ENCODE measurements around the gene TMEM150C.

GRCh38 chr4:82508806-82509428 is 52.9 kb downstream of the TMEM150C start:
- no peak for TF ChIP-seq POLR2A (IDR thresholded peaks at IDR 0.05)
- no peak for TF ChIP-seq CTCF (IDR thresholded peaks at IDR 0.05)
